ENCODE results near the gene DCC. TPM values are rescaled to one million over a fixed set of nuclear protein-coding genes. Genes with fewer than 3 reads are reported as not detected.

The DCC gene
- total and polyA plus RNA-seq, 9 donors = under 0.01 to 0.77 (median 0.30) TPM; not detected in 3

DNA sequence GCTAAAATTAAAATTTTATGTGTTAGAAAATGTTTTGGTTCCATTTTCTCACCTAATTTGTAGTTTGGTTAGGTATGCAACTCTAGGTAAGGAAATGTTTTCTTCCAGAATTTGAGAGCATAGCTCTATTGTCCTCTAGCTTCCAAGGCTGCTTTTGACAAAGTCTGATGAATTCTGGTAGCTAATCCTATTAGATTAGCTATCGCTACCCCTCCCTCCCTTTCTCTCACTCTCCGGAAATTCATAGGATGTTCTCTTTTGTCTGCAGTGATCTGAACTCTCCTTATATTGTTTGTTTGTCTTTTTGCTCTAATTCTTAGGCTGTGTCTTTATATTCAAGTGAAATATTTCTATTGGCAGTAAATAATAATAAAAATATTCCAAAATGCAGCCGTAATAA lies 382.9 kb downstream of the DCC start:
- 83 to 85% (median 83%) methylated on average over 3 of the region's 3 CpGs for WGBS, 3 donors
- no peaks in the 10 kb centered on the region for H3K36me3 ChIP-seq

GRCh38 chr18:52723550-52723970 lies 383.6 kb downstream of the DCC start:
- no peak overlapping the region for H3K27ac ChIP-seq
- no peaks in the 10 kb centered on the region for H3K27me3 ChIP-seq
- intact Hi-C loops (cut with DNase I) = no loop called here
- H3K4me1 ChIP-seq (ENCODE audit: insufficient read depth) = no peaks in the 10 kb centered on the region
- no peaks in the 10 kb centered on the region for H3K36me3 ChIP-seq
- WGBS, 3 donors = 23 to 43% (median 36%) methylated on average over 3 of the region's 3 CpGs
- no peak for DNase-seq
- H3K4me3 ChIP-seq = no peak overlapping the region
- H3K9me3 ChIP-seq = no peaks in the 10 kb centered on the region
- no peak for TF ChIP-seq CTCF (IDR thresholded peaks at IDR 0.05)
- TF ChIP-seq EP300 (IDR thresholded peaks at IDR 0.05) = no peak

More for the DNA sequence above, 382.9 kb downstream of the DCC start:
- TF ChIP-seq CTCF (IDR thresholded peaks at IDR 0.05) = no peak
- no peak for TF ChIP-seq EP300 (IDR thresholded peaks at IDR 0.05)
- no peak for TF ChIP-seq POLR2A (IDR thresholded peaks at IDR 0.05)
- intact Hi-C loops (cut with DNase I) = no loop called here
- no peak for DNase-seq
- Histone ChIP-seq H3K4me3 (no peak overlapping the region), H3K9me3 (no peaks in the 10 kb centered on the region), H3K27me3 (no peaks in the 10 kb centered on the region), H3K4me1 (ENCODE audit: insufficient read depth) (no peaks in the 10 kb centered on the region), H3K27ac (no peak overlapping the region)

DNA sequence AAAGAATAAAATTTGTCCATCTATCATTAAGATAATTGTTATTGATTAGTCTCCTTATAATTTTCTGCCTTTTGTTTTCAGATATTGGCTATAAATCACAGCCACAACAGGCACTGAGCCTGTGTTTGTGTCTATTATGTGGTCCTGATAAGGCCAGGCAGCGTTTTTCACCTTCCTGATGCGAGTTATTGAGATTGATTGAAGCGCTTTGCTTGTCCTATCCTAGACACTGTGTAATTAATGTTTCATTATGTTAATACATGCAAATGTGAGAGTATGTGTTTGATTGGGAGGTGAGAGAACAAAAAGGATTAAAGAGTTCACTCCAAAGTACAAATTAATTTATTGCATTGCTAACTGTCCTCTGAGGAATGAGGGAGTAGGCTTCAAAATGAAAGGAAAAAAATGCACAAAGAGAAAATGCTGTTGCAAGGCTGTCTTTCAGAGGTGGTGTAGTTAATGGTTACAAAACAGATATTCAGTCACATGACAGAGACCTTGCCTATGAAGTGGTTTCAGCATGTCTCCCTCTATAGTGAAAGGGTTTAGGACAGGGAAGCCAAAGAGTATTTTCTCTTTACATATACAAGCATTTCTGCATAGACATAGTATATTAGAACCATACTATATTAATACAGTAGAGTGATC lies 391.1 kb downstream of the DCC start:
- H3K27me3 ChIP-seq = no peaks in the 10 kb centered on the region
- H3K36me3 ChIP-seq = no peaks in the 10 kb centered on the region
- TF ChIP-seq POLR2A (IDR thresholded peaks at IDR 0.05) = no peak
- TF ChIP-seq EP300 (IDR thresholded peaks at IDR 0.05) = no peak
- no peak for TF ChIP-seq CTCF (IDR thresholded peaks at IDR 0.05)
- 65 to 83% (median 77%) methylated on average over 3 of the region's 3 CpGs for WGBS, 3 donors
- intact Hi-C loops (cut with DNase I) = no loop called here
- H3K9me3 ChIP-seq = no peaks in the 10 kb centered on the region
- no peaks in the 10 kb centered on the region for H3K4me1 ChIP-seq (ENCODE audit: insufficient read depth)
- DNase-seq = no peak
- H3K27ac ChIP-seq = no peak overlapping the region
- H3K4me3 ChIP-seq = no peak overlapping the region

DNA sequence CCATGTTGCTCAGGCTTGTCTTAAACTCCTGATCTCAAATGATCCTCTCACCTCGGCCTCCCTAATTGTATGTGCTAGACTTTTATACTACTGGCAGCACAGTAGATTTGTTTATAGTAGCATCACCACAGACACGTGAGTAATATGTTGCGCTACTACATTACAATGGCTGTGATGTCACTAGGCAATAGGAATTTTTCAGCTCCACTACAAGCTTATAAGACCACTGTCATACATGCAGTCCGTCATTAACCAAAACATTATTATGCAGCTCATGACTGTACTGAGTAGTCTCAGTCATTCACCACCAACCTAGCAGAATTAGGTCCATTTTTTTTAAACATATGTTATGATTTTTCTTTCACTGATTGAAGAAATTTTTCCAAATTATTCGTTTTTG lies 398.9 kb downstream of the DCC start:
- WGBS, 3 donors = 71 to 78% (median 76%) methylated on average over 5 of the region's 5 CpGs

More for the DNA sequence above, 398.9 kb downstream of the DCC start:
- TF ChIP-seq CTCF (IDR thresholded peaks at IDR 0.05) = no peak
- no peak for TF ChIP-seq POLR2A (IDR thresholded peaks at IDR 0.05)
- no peak for TF ChIP-seq EP300 (IDR thresholded peaks at IDR 0.05)
- Histone ChIP-seq H3K36me3 (no peaks in the 10 kb centered on the region), H3K27me3 (no peaks in the 10 kb centered on the region), H3K27ac (no peak overlapping the region), H3K9me3 (no peaks in the 10 kb centered on the region), H3K4me3 (no peak overlapping the region), H3K4me1 (ENCODE audit: insufficient read depth) (no peaks in the 10 kb centered on the region)
- intact Hi-C loops (cut with DNase I) = no loop called here
- no peak for DNase-seq
